ENCODE data around the gene UVRAG. TPM values are rescaled to one million over a fixed set of nuclear protein-coding genes. Genes with fewer than 3 reads are reported as not detected.

UVRAG gene
- total and polyA plus RNA-seq, 2 donors (not counting 1 experiment from before 2014, with no cell fraction given): 37.7 to 94.1 TPM

- Mint-ChIP-seq H3K27me3 (no peaks in the 10 kb centered on the region), H3K9me3 (ENCODE audit: insufficient read depth) (no peaks in the 10 kb centered on the region), H3K27ac (no peak overlapping the region), H3K4me1 (peaks cover 61% of the 10 kb centered on the region), H3K4me3 (no peak overlapping the region)
- no peak overlapping the region for H3K9ac ChIP-seq (ENCODE audit: low read length)
- H3K79me2 ChIP-seq (ENCODE audit: control insufficient read depth, insufficient read depth, low read length): peaks cover 93% of the 10 kb centered on the region
- intact Hi-C loops (cut with micrococcal nuclease): no loop called here
- H3K4me1 ChIP-seq (ENCODE audit: control insufficient read depth in 2 of 2, insufficient read depth in 2 of 2, low read length in 2 of 2): peaks cover 16 to 30% of the 10 kb centered on the region in 2 donors
- no peaks in the 10 kb centered on the region for H3K9me3 ChIP-seq (ENCODE audit: control extremely low read depth in 1 of 3, control insufficient read depth in 2 of 3, insufficient read depth in 1 of 3, low read length in 2 of 3)
- POLR2A ChIA-PET: no interaction called here
- DNase-seq (no peak), ATAC-seq (ENCODE audit: low read depth) (no peak)
- H2AFZ ChIP-seq (ENCODE audit: insufficient read depth, low read depth, low read length, poor library complexity, severe bottlenecking): no peak overlapping the region
- H3K4me2 ChIP-seq (replicated peaks; ENCODE audit: low read depth, low read length, poor library complexity, severe bottlenecking): no peak overlapping the region
- H3K36me3 ChIP-seq (replicated peaks in 1 of 2; ENCODE audit: control extremely low read depth in 1 of 2, control insufficient read depth in 1 of 2, extremely low read depth in 1 of 2, insufficient read depth in 2 of 2, low read length in 1 of 2): peaks cover 2 to 5% of the 10 kb centered on the region in 2 experiments
- H3K27ac ChIP-seq (ENCODE audit: low read length in 2 of 2): peak overlapping the region in 1 of 2 donors; percentile 36
- 90% methylated on average over 6 of the region's 6 CpGs for WGBS (ENCODE audit: insufficient coverage)
- H3K4me3 ChIP-seq (ENCODE audit: control extremely low read depth in 1 of 5, extremely low read depth in 1 of 5, insufficient read depth in 1 of 5, low read depth in 2 of 5, low read length in 4 of 5): no peak overlapping the region
- CTCF ChIA-PET: no interaction called here
- TF ChIP-seq, protein P1, sequence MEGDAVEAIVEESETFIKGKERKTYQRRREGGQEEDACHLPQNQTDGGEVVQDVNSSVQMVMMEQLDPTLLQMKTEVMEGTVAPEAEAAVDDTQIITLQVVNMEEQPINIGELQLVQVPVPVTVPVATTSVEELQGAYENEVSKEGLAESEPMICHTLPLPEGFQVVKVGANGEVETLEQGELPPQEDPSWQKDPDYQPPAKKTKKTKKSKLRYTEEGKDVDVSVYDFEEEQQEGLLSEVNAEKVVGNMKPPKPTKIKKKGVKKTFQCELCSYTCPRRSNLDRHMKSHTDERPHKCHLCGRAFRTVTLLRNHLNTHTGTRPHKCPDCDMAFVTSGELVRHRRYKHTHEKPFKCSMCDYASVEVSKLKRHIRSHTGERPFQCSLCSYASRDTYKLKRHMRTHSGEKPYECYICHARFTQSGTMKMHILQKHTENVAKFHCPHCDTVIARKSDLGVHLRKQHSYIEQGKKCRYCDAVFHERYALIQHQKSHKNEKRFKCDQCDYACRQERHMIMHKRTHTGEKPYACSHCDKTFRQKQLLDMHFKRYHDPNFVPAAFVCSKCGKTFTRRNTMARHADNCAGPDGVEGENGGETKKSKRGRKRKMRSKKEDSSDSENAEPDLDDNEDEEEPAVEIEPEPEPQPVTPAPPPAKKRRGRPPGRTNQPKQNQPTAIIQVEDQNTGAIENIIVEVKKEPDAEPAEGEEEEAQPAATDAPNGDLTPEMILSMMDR (IDR thresholded peaks at IDR 0.05): no peak
- TF ChIP-seq EZH2 (IDR thresholded peaks at IDR 0.05; ENCODE audit: borderline replicate concordance, insufficient read depth, low read depth, low read length, poor library complexity, severe bottlenecking): no peak
- H3K27me3 ChIP-seq (replicated peaks in 1 of 4; ENCODE audit: control extremely low read depth in 1 of 4, control insufficient read depth in 3 of 4, insufficient read depth in 4 of 4, low read length in 3 of 4): no peaks in the 10 kb centered on the region
- peaks cover 83% of the 10 kb centered on the region for H4K20me1 ChIP-seq (ENCODE audit: control insufficient read depth, insufficient read depth, low read length, poor library complexity, severe bottlenecking)
These were observed 134.1 kb downstream of the UVRAG start for GRCh38 chr11:75949023-75949672.

- peaks cover 0 to 5% of the 10 kb centered on the region in 2 experiments for H3K36me3 ChIP-seq (replicated peaks in 1 of 2; ENCODE audit: control extremely low read depth in 1 of 2, control insufficient read depth in 1 of 2, extremely low read depth in 1 of 2, insufficient read depth in 2 of 2, low read length in 1 of 2)
- no peak overlapping the region for H3K4me3 ChIP-seq (ENCODE audit: control extremely low read depth in 1 of 5, extremely low read depth in 1 of 5, insufficient read depth in 1 of 5, low read depth in 2 of 5, low read length in 4 of 5)
- peaks cover 52% of the 10 kb centered on the region for H3K4me1 Mint-ChIP-seq
- no peak overlapping the region for H3K4me2 ChIP-seq (replicated peaks; ENCODE audit: low read depth, low read length, poor library complexity, severe bottlenecking)
- H3K9ac ChIP-seq (ENCODE audit: low read length): no peak overlapping the region
- DNase-seq: no peak
- POLR2A ChIA-PET: no interaction called here
- no peak overlapping the region for H3K27ac Mint-ChIP-seq
- ATAC-seq (ENCODE audit: low read depth): no peak
- H4K20me1 ChIP-seq (ENCODE audit: control insufficient read depth, insufficient read depth, low read length, poor library complexity, severe bottlenecking): peaks cover 82% of the 10 kb centered on the region
- no peak overlapping the region for H2AFZ ChIP-seq (ENCODE audit: insufficient read depth, low read depth, low read length, poor library complexity, severe bottlenecking)
- no peak overlapping the region for H3K27ac ChIP-seq (ENCODE audit: low read length in 2 of 2)
- CTCF ChIA-PET: interaction anchor here (0.7 kb wide), 1 partner anchor 138 kb away, joined by 3 read pairs; no protein-coding TSS in a partner anchor
- no peaks in the 10 kb centered on the region for H3K27me3 Mint-ChIP-seq
- H3K4me3 Mint-ChIP-seq: no peak overlapping the region
- H3K27me3 ChIP-seq (replicated peaks in 1 of 4; ENCODE audit: control extremely low read depth in 1 of 4, control insufficient read depth in 3 of 4, insufficient read depth in 4 of 4, low read length in 3 of 4): no peaks in the 10 kb centered on the region
- H3K4me1 ChIP-seq (ENCODE audit: control insufficient read depth in 2 of 2, insufficient read depth in 2 of 2, low read length in 2 of 2): peaks cover 14 to 24% of the 10 kb centered on the region in 2 donors
- WGBS (ENCODE audit: insufficient coverage): 100% methylated on average over 5 of the region's 6 CpGs
- no peaks in the 10 kb centered on the region for H3K9me3 ChIP-seq (ENCODE audit: control extremely low read depth in 1 of 3, control insufficient read depth in 2 of 3, insufficient read depth in 1 of 3, low read length in 2 of 3)
- TF ChIP-seq, protein P1 (IDR thresholded peaks at IDR 0.05): no peak
- TF ChIP-seq EZH2 (IDR thresholded peaks at IDR 0.05; ENCODE audit: borderline replicate concordance, insufficient read depth, low read depth, low read length, poor library complexity, severe bottlenecking): no peak
- intact Hi-C loops (cut with micrococcal nuclease): no loop called here
- no peaks in the 10 kb centered on the region for H3K9me3 Mint-ChIP-seq (ENCODE audit: insufficient read depth)
- peaks cover 91% of the 10 kb centered on the region for H3K79me2 ChIP-seq (ENCODE audit: control insufficient read depth, insufficient read depth, low read length)
These were observed 135.1 kb downstream of the UVRAG start for GRCh38 chr11:75950141-75950540.
